H1 (cell line): ENCODE measurements around the gene MAS1L. TPM values are rescaled to one million over a fixed set of nuclear protein-coding genes. Genes with fewer than 3 reads are reported as not detected.

Experiments used
- SIN3A ChIP-seq, 2 experiments: IDR thresholded peaks in 1 of 2; conservative IDR thresholded peaks in 1 of 2; 2 replicates each; pipeline ENCODE4 v1.6.1; 2011 to 2012; ENCODE audit warnings: low read length in 2 of 2, improper control_type of control experiment in 1 of 2, low read depth in 1 of 2, mild to moderate bottlenecking in 1 of 2
- SUZ12 ChIP-seq: fragments of 200-600 bp; sonication (generic); IDR thresholded peaks from 2 replicates; pipeline ENCODE4 v1.6.1; 2012; ENCODE audit warnings: mild to moderate bottlenecking, inconsistent platforms, low read length, moderate library complexity, mixed read lengths
- TAF7 ChIP-seq: optimal IDR thresholded peaks from 2 replicates; pipeline ENCODE3; 2011; ENCODE audit warnings: low read depth, mild to moderate bottlenecking, inconsistent platforms, low read length, moderate library complexity, borderline replicate concordance
- ZNF274 ChIP-seq: IDR thresholded peaks from 2 replicates; pipeline ENCODE4 v1.7.0; 2012; ENCODE audit warnings: low read length, borderline replicate concordance; ENCODE audit errors: extremely low read depth
- polyA plus RNA-seq, 7 experiments: library from polyadenylated mRNA; depleted of rRNA in 3 of 7; stranded (reverse) in 5 of 7; unstranded in 2 of 7; fragments of >200 nt in 5 of 7; fragments of 200-250 nt in 2 of 7; gene quantifications; 1 replicate in 5 of 7; 2 replicates in 1 of 7; 4 replicates in 1 of 7; pipeline versions ENCODE4 v1.2.1 to v1.2.3, GENCODE V29; 2011 to 2013; ENCODE audit warnings: missing spikeins in 2 of 7, mixed read lengths in 2 of 7
- total RNA-seq: library from RNA; stranded (reverse); fragmentation: NEBNext Ultra II Directional; extraction: Animal tissue kit (Norgen Biotek cat#: 25700); gene quantifications from 2 replicates; pipeline ENCODE4 v1.2.1, GENCODE V29; 2021

The MAS1L gene
- total and polyA plus RNA-seq, 2 of the 8 experiments (the other 6 are each of a cell fraction or from before 2014, with no cell fraction given): not detected

GRCh38 chr6:29528300-29528931, 40.7 kb upstream of the MAS1L start (continued):
- no peak for TF ChIP-seq SIN3A (conservative IDR thresholded peaks at IDR 0.05 in 1 of 2, IDR thresholded peaks at IDR 0.05 in 1 of 2; ENCODE audit: low read depth in 1 of 2, low read length in 2 of 2)
- TF ChIP-seq ZNF274: no peak
- TF ChIP-seq TAF7: no peak
- TF ChIP-seq SUZ12: no peak
